Neutrophil (primary cell): Measurements from ENCODE around the gene FRA10AC1.

Source experiments
- H3K27ac ChIP-seq: fragments of 200-600 bp; sonication (generic); 2 replicates; pipeline ENCODE4 v1.5.1; 2016; ENCODE audit warnings: mild to moderate bottlenecking, moderate library complexity
- H3K27me3 ChIP-seq: fragments of 200-600 bp; sonication (generic); 2 replicates; pipeline ENCODE4 v1.6.0; 2016; ENCODE audit warnings: mild to moderate bottlenecking
- H3K36me3 ChIP-seq: fragments of 200-600 bp; sonication (generic); 2 replicates; pipeline ENCODE4 v1.5.1; 2017
- H3K4me1 ChIP-seq, 2 experiments: fragments of 200-600 bp in 1 of 2; sonication (generic) in 1 of 2; 1 replicate in 1 of 2; 2 replicates in 1 of 2; pipeline versions ENCODE4 v1.5.1 to v1.6.1; 2013 to 2016; ENCODE audit warnings: low read depth in 1 of 2, low read length in 1 of 2, mild to moderate bottlenecking in 1 of 2, moderate library complexity in 1 of 2; ENCODE audit not compliant: control insufficient read depth in 1 of 2, insufficient read depth in 1 of 2
- H3K4me3 ChIP-seq, 2 experiments: fragments of 200-600 bp in 1 of 2; sonication (generic) in 1 of 2; 1 replicate in 1 of 2; 2 replicates in 1 of 2; pipeline ENCODE4 v1.5.1; 2013 to 2016; ENCODE audit warnings: low read depth in 1 of 2, low read length in 1 of 2, mild to moderate bottlenecking in 1 of 2, moderate library complexity in 1 of 2
- H3K9me3 ChIP-seq: fragments of 200-600 bp; sonication (generic); 2 replicates; pipeline ENCODE4 v1.5.1; 2016
- CTCF ChIP-seq: fragments of 200-600 bp; sonication (generic); IDR thresholded peaks from 2 replicates; pipeline ENCODE4 v1.5.1; 2016; ENCODE audit warnings: antibody characterized with exemption

Gene FRA10AC1

GRCh38 chr10:93722550-93722949 lies 20.2 kb upstream of the FRA10AC1 start:
- H3K4me3 ChIP-seq = no peak overlapping the region
- H3K4me1 ChIP-seq = no peaks in the 10 kb centered on the region
- H3K27me3 ChIP-seq = peaks cover 42% of the 10 kb centered on the region
- H3K36me3 ChIP-seq = no peaks in the 10 kb centered on the region
- H3K27ac ChIP-seq = no peak overlapping the region
- TF ChIP-seq CTCF = no peak
- no peaks in the 10 kb centered on the region for H3K9me3 ChIP-seq

GRCh38 chr10:93719901-93720300 lies 17.5 kb upstream of the FRA10AC1 start:
- Histone ChIP-seq H3K4me1 (no peaks in the 10 kb centered on the region), H3K36me3 (no peaks in the 10 kb centered on the region), H3K4me3 (no peak overlapping the region), H3K27me3 (peaks cover 18% of the 10 kb centered on the region), H3K27ac (no peak overlapping the region), H3K9me3 (no peaks in the 10 kb centered on the region)
- TF ChIP-seq CTCF = no peak

GRCh38 chr10:93718937-93719725 lies 16.7 kb upstream of the FRA10AC1 start:
- TF ChIP-seq CTCF = no peak

GRCh38 chr10:93716766-93717165 lies 14.4 kb upstream of the FRA10AC1 start:
- Histone ChIP-seq H3K4me1 (no peaks in the 10 kb centered on the region), H3K27ac (no peak overlapping the region), H3K9me3 (no peaks in the 10 kb centered on the region), H3K27me3 (peaks cover 11% of the 10 kb centered on the region), H3K4me3 (no peak overlapping the region), H3K36me3 (no peaks in the 10 kb centered on the region)
- no peak for TF ChIP-seq CTCF

More at GRCh38 chr10:93718937-93719725, 16.7 kb upstream of the FRA10AC1 start:
- Histone ChIP-seq H3K36me3 (no peaks in the 10 kb centered on the region), H3K27me3 (peaks cover 11% of the 10 kb centered on the region), H3K4me1 (no peaks in the 10 kb centered on the region), H3K4me3 (no peak overlapping the region), H3K9me3 (no peaks in the 10 kb centered on the region), H3K27ac (no peak overlapping the region)

- Histone ChIP-seq H3K4me1 (no peaks in the 10 kb centered on the region), H3K27ac (no peak overlapping the region), H3K27me3 (peaks cover 11% of the 10 kb centered on the region), H3K4me3 (no peak overlapping the region), H3K9me3 (no peaks in the 10 kb centered on the region), H3K36me3 (no peaks in the 10 kb centered on the region)
- TF ChIP-seq CTCF = no peak
These were observed 13.0 kb upstream of the FRA10AC1 start for GRCh38 chr10:93715345-93715744.
